ENCODE results near the gene PKNOX1. TPM values are rescaled to one million over a fixed set of nuclear protein-coding genes. Genes with fewer than 3 reads are reported as not detected.
"Not testable (repeated sequence)": the region's sequence is repeated elsewhere in the genome, so short reads cannot be mapped to it uniquely, and the experiment has no call there.

Gene PKNOX1, protein sequence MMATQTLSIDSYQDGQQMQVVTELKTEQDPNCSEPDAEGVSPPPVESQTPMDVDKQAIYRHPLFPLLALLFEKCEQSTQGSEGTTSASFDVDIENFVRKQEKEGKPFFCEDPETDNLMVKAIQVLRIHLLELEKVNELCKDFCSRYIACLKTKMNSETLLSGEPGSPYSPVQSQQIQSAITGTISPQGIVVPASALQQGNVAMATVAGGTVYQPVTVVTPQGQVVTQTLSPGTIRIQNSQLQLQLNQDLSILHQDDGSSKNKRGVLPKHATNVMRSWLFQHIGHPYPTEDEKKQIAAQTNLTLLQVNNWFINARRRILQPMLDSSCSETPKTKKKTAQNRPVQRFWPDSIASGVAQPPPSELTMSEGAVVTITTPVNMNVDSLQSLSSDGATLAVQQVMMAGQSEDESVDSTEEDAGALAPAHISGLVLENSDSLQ
- total RNA-seq: 11.2 TPM

- Histone ChIP-seq H3K27ac (peak within 1 kb of the TSS; percentile 96), H3K36me3 (no peaks in the 10 kb centered on the region), H3K27me3 (no peaks in the 10 kb centered on the region), H3K9me3 (no peaks in the 10 kb centered on the region), H3K4me1 (peaks cover 0 to 6% of the 10 kb centered on the region in 2 donors), H3K4me3 (peak within 1 kb of the TSS; percentile 86 to 93)
- intact Hi-C loops (cut with DNase I): loop anchor here (1.0 to 5.0 kb wide), 6 partner anchors 37 to 1365 kb away; partner anchors contain the start of genes CFAP410, NDUFV3, RSPH1 and WDR4
- peak; percentile 95 to 99 for DNase-seq (ENCODE audit: low spot score in 2 of 2)
- TF ChIP-seq CTCF (IDR thresholded peaks at IDR 0.05): peak in 1 of 3 experiments; percentile 43
These were observed at the start of gene PKNOX1 for GRCh38 chr21:42973991-42974831. TSS of gene PKNOX1 (plus strand) at chr21:42974562. CDS start at chr21:43004382, 29,820 bp downstream.

GRCh38 chr21:42925114-42925926, 49.0 kb upstream of the PKNOX1 start, which contains the start of gene ERVH48-1:
TSS of gene ERVH48-1 (minus strand) at chr21:42925630. CDS start at chr21:42919006, 6,624 bp downstream.
- H3K4me1 ChIP-seq: no peaks in the 10 kb centered on the region
- TF ChIP-seq CTCF (IDR thresholded peaks at IDR 0.05): no peak
- no peaks in the 10 kb centered on the region for H3K27me3 ChIP-seq
- H3K27ac ChIP-seq: no peak within 1 kb of the TSS
- DNase-seq (ENCODE audit: low spot score in 2 of 2): no peak
- H3K9me3 ChIP-seq: no peaks in the 10 kb centered on the region
- no peak within 1 kb of the TSS for H3K4me3 ChIP-seq
- intact Hi-C loops (cut with DNase I): no loop called here
- H3K36me3 ChIP-seq: no peaks in the 10 kb centered on the region

GRCh38 chr21:42927474-42928200, 46.7 kb upstream of the PKNOX1 start:
- intact Hi-C loops (cut with DNase I); H3K36me3 ChIP-seq; H3K4me3 ChIP-seq; H3K27ac ChIP-seq; H3K9me3 ChIP-seq; H3K4me1 ChIP-seq; DNase-seq (ENCODE audit: low spot score in 2 of 2); H3K27me3 ChIP-seq: not testable (repeated sequence)

- no peak for DNase-seq (ENCODE audit: low spot score in 2 of 2)
- TF ChIP-seq CTCF (IDR thresholded peaks at IDR 0.05): no peak
- Histone ChIP-seq H3K4me1 (no peaks in the 10 kb centered on the region), H3K27ac (no peak overlapping the region), H3K4me3 (no peak overlapping the region), H3K9me3 (no peaks in the 10 kb centered on the region), H3K36me3 (no peaks in the 10 kb centered on the region), H3K27me3 (no peaks in the 10 kb centered on the region)
- intact Hi-C loops (cut with DNase I): loop anchor here (10.0 kb wide), 1 partner anchor 65 kb away; no protein-coding TSS in a partner anchor
These were observed 44.4 kb upstream of the PKNOX1 start for GRCh38 chr21:42929969-42930368.

DNA sequence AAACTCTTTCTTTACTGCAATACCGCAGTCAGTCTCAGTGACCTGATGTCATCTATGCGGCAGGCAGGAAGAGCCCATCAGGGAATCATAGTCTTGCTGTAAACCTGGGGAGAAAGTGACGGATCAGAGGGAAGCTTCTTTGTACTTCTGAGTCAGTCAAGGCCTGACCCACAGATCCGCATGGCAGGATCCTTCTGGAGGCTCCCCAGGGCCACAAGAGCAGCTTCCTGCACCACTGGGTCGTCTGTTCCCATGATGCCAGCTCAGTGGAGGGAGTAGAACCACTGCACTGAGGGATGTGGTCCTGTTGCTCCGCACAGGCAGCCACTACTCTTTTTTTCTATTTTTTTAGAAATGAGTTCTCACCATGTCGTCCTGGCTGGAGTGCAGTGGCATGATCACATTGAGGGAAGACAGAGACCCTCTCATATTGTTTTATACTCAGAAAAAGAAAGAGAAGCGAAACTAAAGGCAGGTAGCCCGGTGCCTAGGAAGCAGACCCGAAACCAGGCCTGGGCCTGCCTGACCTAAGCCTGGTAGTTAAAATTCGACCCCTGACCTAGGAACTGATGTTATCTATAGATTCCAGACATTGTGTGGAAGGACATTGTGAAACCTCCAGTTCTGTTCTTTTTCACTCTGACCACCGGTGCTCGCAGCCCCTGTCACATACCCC, 42.7 kb upstream of the PKNOX1 start:
- intact Hi-C loops (cut with DNase I): loop anchor here (10.0 kb wide), 1 partner anchor 63 kb away; no protein-coding TSS in a partner anchor
- no peaks in the 10 kb centered on the region for H3K27me3 ChIP-seq
- H3K9me3 ChIP-seq: no peaks in the 10 kb centered on the region
- no peaks in the 10 kb centered on the region for H3K4me1 ChIP-seq
- DNase-seq (ENCODE audit: low spot score in 2 of 2): no peak
- no peak overlapping the region for H3K27ac ChIP-seq
- TF ChIP-seq CTCF (IDR thresholded peaks at IDR 0.05): no peak
- no peak overlapping the region for H3K4me3 ChIP-seq
- H3K36me3 ChIP-seq: no peaks in the 10 kb centered on the region

GRCh38 chr21:42932378-42933136, 41.8 kb upstream of the PKNOX1 start:
- not testable (repeated sequence) for H3K4me1 ChIP-seq; H3K4me3 ChIP-seq; DNase-seq (ENCODE audit: low spot score in 2 of 2); H3K9me3 ChIP-seq; H3K27me3 ChIP-seq; H3K36me3 ChIP-seq
- peak overlapping the region in 1 of 2 donors; percentile 49 for H3K27ac ChIP-seq
- intact Hi-C loops (cut with DNase I): loop anchor here (10.0 kb wide), 1 partner anchor 62 kb away; no protein-coding TSS in a partner anchor

All from ascending aorta (tissue), 2 donors.